H54 (cell line): ENCODE measurements around the gene ATR.
"Not testable (repeated sequence)": the region's sequence is repeated elsewhere in the genome, so short reads cannot be mapped to it uniquely, and the experiment has no call there.

Experiments used
- DNase-seq: peaks from one replicate; pipeline ENCODE4 v3.0.0; 2011; ENCODE audit warnings: low spot score, mixed read lengths; ENCODE audit not compliant: insufficient read length
- FAIRE-seq: peaks from 3 replicates; lab custom pipeline; 2011; peaks lifted over from hg19 to GRCh38; lab: Jason Lieb, UNC
- POLR2A ChIP-seq: IDR thresholded peaks from 2 replicates; pipeline ENCODE4 v1.6.1; 2011; ENCODE audit warnings: low read depth, mild to moderate bottlenecking, low read length

Gene ATR

GRCh38 chr3:142436951-142437585, 141.5 kb downstream of the ATR start:
- FAIRE-seq = no peak

GRCh38 chr3:142434503-142434902, 144.0 kb downstream of the ATR start:
- DNase-seq (no peak), FAIRE-seq (no peak)
- TF ChIP-seq POLR2A = no peak

More at GRCh38 chr3:142436951-142437585, 141.5 kb downstream of the ATR start:
- no peak for TF ChIP-seq POLR2A
- no peak for DNase-seq

- DNase-seq (no peak), FAIRE-seq (no peak)
- TF ChIP-seq POLR2A = no peak
These were observed 145.4 kb downstream of the ATR start for GRCh38 chr3:142433110-142433509.

GRCh38 chr3:142429582-142429981, 149.0 kb downstream of the ATR start:
- no peak for TF ChIP-seq POLR2A
- DNase-seq (no peak), FAIRE-seq (no peak)

GRCh38 chr3:142424754-142425153, 153.8 kb downstream of the ATR start:
- no peak for DNase-seq
- no peak for FAIRE-seq
- TF ChIP-seq POLR2A = no peak

GRCh38 chr3:142418926-142419592, 159.5 kb downstream of the ATR start:
- no peak for FAIRE-seq
- no peak for DNase-seq
- no peak for TF ChIP-seq POLR2A

GRCh38 chr3:142417302-142417701, 161.2 kb downstream of the ATR start:
- FAIRE-seq = peak; percentile 15
- TF ChIP-seq POLR2A = no peak
- no peak for DNase-seq

GRCh38 chr3:142400537-142400936, 178.0 kb downstream of the ATR start:
- not testable (repeated sequence) for DNase-seq, FAIRE-seq
